Activated naive CD8-positive, alpha-beta T cell treated with anti-CD3 and anti-CD28 coated beads, Interleukin-2, amount 10 ng/mL, durations not matched to agents 7 days and 5 days (primary cell): ENCODE results near the gene RLN3. TPM values are rescaled to one million over a fixed set of nuclear protein-coding genes. Genes with fewer than 3 reads are reported as not detected.

Source experiments
- ATAC-seq: fragments of 150-1000 bp; cut with Tn5 transposase; one replicate; pipeline ENCODE4 v1.10.0; 2021; ENCODE audit warnings: low read depth, moderate library complexity
- POLR2A ChIA-PET: fragments of 350-600 bp; sonication (Branson Sonifier 250); formaldehyde crosslinking; loops from one replicate; lab custom pipeline; 2021; ENCODE audit warnings: antibody characterized with exemption; lab: Charles Lee
- DNase-seq: peaks from one replicate; pipeline ENCODE4 v3.0.0; 2021
- H3K27ac Mint-ChIP-seq: one replicate; pipeline ENCODE4 v1.8.0; 2022; ENCODE audit warnings: mild to moderate bottlenecking, mixed read lengths
- H3K27me3 Mint-ChIP-seq: one replicate; pipeline ENCODE4 v1.8.0; 2022; ENCODE audit warnings: mild to moderate bottlenecking, moderate library complexity, mixed read lengths
- H3K36me3 Mint-ChIP-seq: one replicate; pipeline ENCODE4 v1.8.0; 2021; ENCODE audit warnings: mild to moderate bottlenecking, mixed read lengths
- H3K4me1 Mint-ChIP-seq: one replicate; pipeline ENCODE4 v1.8.0; 2021; ENCODE audit warnings: mixed read lengths
- H3K4me3 Mint-ChIP-seq: one replicate; pipeline ENCODE4 v1.8.0; 2022; ENCODE audit warnings: mild to moderate bottlenecking, moderate library complexity, mixed read lengths
- H3K9me3 Mint-ChIP-seq: one replicate; pipeline ENCODE4 v1.8.0; 2021; ENCODE audit warnings: mixed read lengths
- total RNA-seq, 2 experiments: library from RNA; stranded (reverse); gene quantifications; one replicate each; pipeline ENCODE4 v1.2.3, GENCODE V29; 2021

RLN3 gene, protein sequence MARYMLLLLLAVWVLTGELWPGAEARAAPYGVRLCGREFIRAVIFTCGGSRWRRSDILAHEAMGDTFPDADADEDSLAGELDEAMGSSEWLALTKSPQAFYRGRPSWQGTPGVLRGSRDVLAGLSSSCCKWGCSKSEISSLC
- total RNA-seq = not detected

DNA sequence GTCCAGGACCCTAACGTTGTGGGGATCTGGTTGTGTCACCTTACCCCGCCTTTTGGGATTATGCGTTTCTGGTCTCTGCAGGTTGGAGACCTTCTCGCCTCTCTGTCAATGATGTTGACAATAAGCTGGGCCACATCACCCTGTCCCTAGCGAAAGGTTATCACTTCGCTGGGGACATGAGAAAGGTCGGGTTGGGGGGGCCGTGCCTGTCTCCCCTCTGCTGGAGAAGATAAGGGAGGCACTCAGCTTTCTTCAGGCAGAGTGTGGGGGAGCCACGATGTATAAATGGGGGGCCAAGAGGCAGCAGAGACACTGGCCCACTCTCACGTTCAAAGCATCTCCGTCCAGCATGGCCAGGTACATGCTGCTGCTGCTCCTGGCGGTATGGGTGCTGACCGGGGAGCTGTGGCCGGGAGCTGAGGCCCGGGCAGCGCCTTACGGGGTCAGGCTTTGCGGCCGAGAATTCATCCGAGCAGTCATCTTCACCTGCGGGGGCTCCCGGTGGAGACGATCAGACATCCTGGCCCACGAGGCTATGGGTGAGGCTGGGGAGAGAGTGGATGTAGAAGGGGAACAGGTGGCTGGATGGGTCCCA lies at the start of gene RLN3:
Gene RLN3 (plus strand): TSS at position 293 of the 595 bp plus-strand sequence. CDS start 57 bp downstream, at position 350.
- Mint-ChIP-seq H3K36me3 (peaks cover 4% of the 10 kb centered on the region), H3K4me3 (no peak within 1 kb of the TSS), H3K9me3 (no peaks in the 10 kb centered on the region), H3K27me3 (peaks cover 4% of the 10 kb centered on the region), H3K27ac (no peak within 1 kb of the TSS), H3K4me1 (peaks cover 15% of the 10 kb centered on the region)
- DNase-seq = no peak
- ATAC-seq = no peak
- POLR2A ChIA-PET = interaction anchor here (0.6 kb wide), 2 partner anchors 43 to 53 kb away, joined by 5 to 6 read pairs; no protein-coding TSS in a partner anchor

DNA sequence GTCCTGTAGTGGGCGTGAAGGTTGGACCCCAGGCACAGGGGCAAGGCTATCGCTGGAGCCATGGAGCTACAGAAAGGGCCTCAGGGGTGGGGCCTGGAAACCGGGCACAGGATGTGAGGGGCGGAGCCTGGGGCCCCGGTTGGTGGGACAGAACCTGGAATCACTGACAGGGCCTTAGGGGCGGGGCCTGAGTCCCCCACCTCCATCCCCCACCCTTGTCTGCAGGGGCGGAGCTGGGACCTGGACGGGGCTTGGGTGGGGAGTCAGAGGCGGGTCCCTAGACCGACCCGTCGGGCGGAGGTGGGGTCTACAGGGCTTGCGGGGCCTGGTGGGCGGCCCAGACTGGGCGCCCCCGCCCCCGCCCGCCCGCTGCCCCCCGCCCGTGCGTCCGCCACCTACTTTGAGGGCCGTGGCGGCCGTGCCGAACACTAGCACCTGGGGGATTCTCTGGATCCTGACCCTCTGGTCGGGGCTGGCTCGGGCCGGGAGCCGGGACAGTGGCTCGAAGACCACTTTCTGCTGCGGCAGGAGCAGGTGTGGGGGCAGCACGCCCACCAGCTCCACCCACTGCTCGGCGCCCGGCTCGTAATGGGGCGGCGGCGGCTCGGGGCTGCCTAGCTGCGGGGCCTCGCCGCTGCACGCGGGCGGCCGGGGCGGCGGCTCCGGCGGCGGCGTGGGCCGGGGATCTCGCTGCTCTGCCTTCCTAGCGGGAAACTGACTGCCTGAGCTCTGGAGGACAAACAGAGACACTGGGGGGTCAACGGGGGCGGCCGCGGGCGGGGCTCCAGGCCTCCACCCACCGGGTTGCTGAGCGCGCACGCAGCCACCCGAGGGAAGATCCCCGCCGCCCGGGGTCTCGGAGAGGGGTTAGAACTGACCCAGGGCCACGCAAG lies 49.4 kb upstream of the RLN3 start:
- Mint-ChIP-seq H3K4me3 (peak overlapping the region; percentile 60), H3K4me1 (peaks cover 47% of the 10 kb centered on the region), H3K36me3 (peaks cover 5% of the 10 kb centered on the region), H3K27me3 (no peaks in the 10 kb centered on the region), H3K9me3 (no peaks in the 10 kb centered on the region), H3K27ac (peak overlapping the region; percentile 60)
- DNase-seq (peak; percentile 59), ATAC-seq (peak; percentile 16)
- POLR2A ChIA-PET = interaction anchor here (0.6 to 14.2 kb wide), 8 partner anchors 15 to 1038 kb away, joined by 3 to 262 read pairs (median 5); partner anchors contain the start of genes ADGRE5, DCAF15, IL27RA and RFX1

DNA sequence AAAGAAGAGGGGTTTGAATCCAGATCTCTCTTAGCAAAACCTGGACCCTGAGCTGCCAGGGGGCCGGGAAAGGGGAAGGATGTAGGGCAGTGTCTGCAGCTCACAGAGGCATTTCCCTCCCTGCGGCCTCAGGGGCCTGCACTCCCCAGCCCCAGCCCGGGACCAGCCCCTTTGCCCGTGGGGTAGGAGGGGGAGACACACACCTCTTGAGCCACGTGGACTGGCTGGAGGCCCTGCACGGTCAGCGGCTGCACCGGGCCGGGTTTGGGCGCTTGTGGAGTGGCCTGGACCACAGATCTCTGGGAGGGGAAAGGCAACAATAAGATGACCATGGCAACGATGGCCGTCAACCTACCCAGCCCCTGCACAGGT lies 48.7 kb upstream of the RLN3 start:
- POLR2A ChIA-PET = interaction anchor here (0.6 to 14.2 kb wide), 8 partner anchors 17 to 1038 kb away, joined by 3 to 262 read pairs (median 5); partner anchors contain the start of genes ADGRE5, DCAF15, IL27RA and RFX1
- Mint-ChIP-seq H3K36me3 (peaks cover 2% of the 10 kb centered on the region), H3K27me3 (no peaks in the 10 kb centered on the region), H3K9me3 (no peaks in the 10 kb centered on the region), H3K4me3 (peak overlapping the region; percentile 60), H3K27ac (peak overlapping the region; percentile 79), H3K4me1 (peaks cover 46% of the 10 kb centered on the region)
- no peak for ATAC-seq
- DNase-seq = no peak

DNA sequence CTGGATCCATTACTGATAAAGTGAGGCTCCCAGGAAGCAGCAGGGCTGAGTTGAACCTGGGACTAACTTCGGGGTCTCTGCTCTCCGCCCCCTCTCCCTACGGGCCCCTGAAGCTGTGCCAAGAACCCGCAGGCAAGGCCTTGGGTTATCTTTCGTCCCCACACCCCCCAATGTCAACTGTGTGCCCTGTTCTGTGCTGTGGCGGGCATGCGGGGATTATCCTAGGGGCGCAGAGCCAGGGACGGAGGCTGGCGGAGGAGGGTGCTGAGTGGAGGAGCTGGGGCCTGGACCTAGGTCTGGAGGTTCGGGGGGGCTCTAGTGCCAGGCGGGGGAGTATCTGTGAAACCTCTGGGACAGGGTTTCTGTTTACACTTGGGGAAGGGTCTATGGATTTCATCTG lies 48.3 kb upstream of the RLN3 start:
- POLR2A ChIA-PET = interaction anchor here (1.3 to 14.2 kb wide), 6 partner anchors 18 to 402 kb away, joined by 3 to 262 read pairs (median 8); partner anchors contain the start of genes ADGRE5, IL27RA and RFX1
- Mint-ChIP-seq H3K4me1 (peaks cover 46% of the 10 kb centered on the region), H3K27me3 (no peaks in the 10 kb centered on the region), H3K27ac (peak overlapping the region; percentile 79), H3K36me3 (no peaks in the 10 kb centered on the region), H3K4me3 (peak overlapping the region; percentile 60), H3K9me3 (no peaks in the 10 kb centered on the region)
- DNase-seq (no peak), ATAC-seq (no peak)

DNA sequence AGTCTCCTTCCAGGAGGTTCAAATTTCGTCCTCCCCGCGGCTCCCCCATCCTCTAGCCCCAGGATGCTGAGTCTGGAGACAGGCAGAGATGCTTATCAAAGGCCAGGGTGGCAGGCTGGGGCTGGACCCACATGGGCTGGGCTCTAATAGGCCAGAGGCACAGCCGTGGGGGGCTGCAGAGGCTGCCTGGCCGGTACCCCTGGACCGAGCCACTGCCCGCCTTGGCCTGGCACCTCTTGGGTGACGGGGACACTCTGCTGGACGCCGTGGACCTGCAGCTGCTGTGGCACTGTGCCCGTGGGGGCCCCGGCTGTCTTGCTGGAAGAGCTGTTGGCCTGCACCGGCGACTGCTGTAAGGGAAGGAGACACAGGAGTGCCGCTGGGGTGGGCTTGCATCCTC lies 47.6 kb upstream of the RLN3 start:
- DNase-seq (no peak), ATAC-seq (no peak)
- Mint-ChIP-seq H3K27ac (no peak overlapping the region), H3K4me3 (no peak overlapping the region), H3K4me1 (peaks cover 50% of the 10 kb centered on the region), H3K27me3 (no peaks in the 10 kb centered on the region), H3K9me3 (no peaks in the 10 kb centered on the region), H3K36me3 (no peaks in the 10 kb centered on the region)
- POLR2A ChIA-PET = interaction anchor here (1.2 to 14.2 kb wide), 3 partner anchors 12 to 98 kb away, joined by 3 to 262 read pairs (median 3); partner anchors contain the start of gene RFX1

DNA sequence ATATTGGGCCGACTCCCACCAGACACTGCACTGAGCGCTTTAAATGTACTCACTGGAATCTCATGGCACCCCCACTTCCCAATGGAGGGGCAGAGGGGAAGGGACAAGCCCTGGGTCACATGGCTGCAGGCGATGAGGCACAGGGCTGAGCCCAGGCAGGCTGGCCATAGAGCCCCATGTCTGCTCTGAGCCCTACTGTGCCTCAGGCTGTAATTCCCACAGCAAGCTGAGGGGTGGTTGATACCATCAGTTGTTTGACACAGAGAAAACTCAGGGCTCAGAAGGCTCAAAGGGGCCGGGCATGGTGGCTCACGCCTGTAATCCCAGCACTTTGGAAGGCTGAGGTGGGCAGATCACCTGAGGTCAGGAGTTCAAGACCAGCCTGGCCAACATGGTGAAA lies 46.9 kb upstream of the RLN3 start:
- Mint-ChIP-seq H3K4me3 (peak overlapping the region; percentile 62), H3K9me3 (no peaks in the 10 kb centered on the region), H3K36me3 (no peaks in the 10 kb centered on the region), H3K27me3 (no peaks in the 10 kb centered on the region), H3K4me1 (peaks cover 57% of the 10 kb centered on the region), H3K27ac (peak overlapping the region; percentile 83)
- ATAC-seq = no peak
- no peak for DNase-seq
- POLR2A ChIA-PET = interaction anchor here (0.5 to 14.2 kb wide), 7 partner anchors 8 to 55 kb away, joined by 3 to 262 read pairs (median 4); partner anchors contain the start of genes IL27RA and RFX1

DNA sequence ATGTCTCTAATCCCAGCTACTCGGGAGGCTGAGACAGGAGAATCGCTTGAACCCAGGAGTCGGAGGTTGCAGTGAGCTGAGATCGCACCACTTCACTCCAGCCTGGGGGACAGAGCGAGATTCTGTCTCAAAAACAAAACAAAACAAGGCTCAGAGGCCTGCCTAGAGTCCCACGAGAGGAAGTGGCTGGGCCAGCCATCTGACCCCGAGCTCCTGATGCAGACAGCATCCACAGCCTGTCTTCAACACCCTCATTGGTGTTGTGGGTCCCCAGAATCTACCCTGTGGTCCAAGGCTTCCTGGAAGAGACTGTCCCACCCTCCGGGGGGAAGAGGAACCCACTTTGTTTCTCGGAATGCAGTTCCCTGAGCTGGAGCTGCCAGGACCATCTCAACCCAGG lies 46.5 kb upstream of the RLN3 start:
- peak; percentile 48 for DNase-seq
- Mint-ChIP-seq H3K27me3 (no peaks in the 10 kb centered on the region), H3K9me3 (no peaks in the 10 kb centered on the region), H3K4me3 (peak overlapping the region; percentile 62), H3K36me3 (no peaks in the 10 kb centered on the region), H3K4me1 (peaks cover 57% of the 10 kb centered on the region), H3K27ac (peak overlapping the region; percentile 83)
- POLR2A ChIA-PET = interaction anchor here (0.5 to 14.2 kb wide), 7 partner anchors 8 to 55 kb away, joined by 3 to 262 read pairs (median 4); partner anchors contain the start of genes IL27RA and RFX1
- ATAC-seq = no peak

DNA sequence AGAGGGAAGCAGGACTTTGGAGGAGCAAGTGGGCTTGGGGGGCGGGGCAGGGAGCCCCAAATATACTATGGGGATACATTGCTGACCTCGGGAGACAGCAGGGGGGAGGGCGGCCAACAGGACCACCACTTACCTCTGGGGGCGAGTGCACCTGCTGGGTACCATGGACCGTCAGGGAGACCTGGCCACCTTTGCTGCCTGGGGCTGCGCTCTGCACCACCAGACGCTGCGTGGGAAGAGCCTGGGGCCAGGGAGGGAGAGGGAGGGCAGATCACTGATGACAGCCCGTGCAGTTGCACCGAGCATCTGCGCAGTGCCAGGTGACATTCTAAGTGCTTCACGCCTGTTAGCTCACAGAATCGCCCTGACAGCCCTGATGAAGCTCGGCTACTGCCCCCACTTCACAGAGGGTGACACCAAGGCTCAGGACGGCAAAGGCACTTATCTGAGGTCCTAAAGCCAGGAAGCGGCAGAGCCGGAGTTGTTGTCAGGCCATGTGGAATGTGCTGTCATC lies 45.9 kb upstream of the RLN3 start:
- Mint-ChIP-seq H3K36me3 (no peaks in the 10 kb centered on the region), H3K4me3 (peak overlapping the region; percentile 59), H3K4me1 (peaks cover 61% of the 10 kb centered on the region), H3K27me3 (no peaks in the 10 kb centered on the region), H3K9me3 (no peaks in the 10 kb centered on the region), H3K27ac (peak overlapping the region; percentile 83)
- DNase-seq (peak; percentile 46), ATAC-seq (no peak)
- POLR2A ChIA-PET = interaction anchor here (0.6 to 14.2 kb wide), 4 partner anchors 21 to 977 kb away, joined by 3 to 262 read pairs (median 10); partner anchors contain the start of genes IL27RA and RFX1

DNA sequence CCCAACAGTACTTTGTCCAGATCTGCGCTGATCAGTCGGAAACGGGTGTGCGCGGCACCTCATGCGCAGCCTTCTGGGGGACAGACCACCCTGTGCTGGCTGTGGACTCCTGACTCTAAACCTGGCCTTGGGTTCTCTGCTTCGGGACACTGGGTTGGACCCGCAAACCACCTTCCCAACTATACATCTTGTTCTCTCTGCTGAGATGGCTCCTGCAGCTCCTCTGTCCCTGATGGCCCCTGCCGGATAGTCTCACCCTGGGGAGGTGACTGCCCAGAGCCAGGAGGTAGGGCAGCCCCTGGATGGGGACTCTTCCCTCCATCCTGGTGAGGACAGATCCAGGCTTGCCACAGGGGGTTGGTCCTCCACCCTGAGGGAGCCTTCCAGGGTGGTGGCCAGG lies 45.2 kb upstream of the RLN3 start:
- DNase-seq = no peak
- Mint-ChIP-seq H3K27me3 (no peaks in the 10 kb centered on the region), H3K4me1 (peaks cover 67% of the 10 kb centered on the region), H3K36me3 (no peaks in the 10 kb centered on the region), H3K9me3 (no peaks in the 10 kb centered on the region), H3K27ac (peak overlapping the region; percentile 73), H3K4me3 (peak overlapping the region; percentile 53)
- POLR2A ChIA-PET = interaction anchor here (0.6 to 14.2 kb wide), 4 partner anchors 12 to 978 kb away, joined by 3 to 262 read pairs (median 10); partner anchors contain the start of genes IL27RA and RFX1
- ATAC-seq = no peak

DNA sequence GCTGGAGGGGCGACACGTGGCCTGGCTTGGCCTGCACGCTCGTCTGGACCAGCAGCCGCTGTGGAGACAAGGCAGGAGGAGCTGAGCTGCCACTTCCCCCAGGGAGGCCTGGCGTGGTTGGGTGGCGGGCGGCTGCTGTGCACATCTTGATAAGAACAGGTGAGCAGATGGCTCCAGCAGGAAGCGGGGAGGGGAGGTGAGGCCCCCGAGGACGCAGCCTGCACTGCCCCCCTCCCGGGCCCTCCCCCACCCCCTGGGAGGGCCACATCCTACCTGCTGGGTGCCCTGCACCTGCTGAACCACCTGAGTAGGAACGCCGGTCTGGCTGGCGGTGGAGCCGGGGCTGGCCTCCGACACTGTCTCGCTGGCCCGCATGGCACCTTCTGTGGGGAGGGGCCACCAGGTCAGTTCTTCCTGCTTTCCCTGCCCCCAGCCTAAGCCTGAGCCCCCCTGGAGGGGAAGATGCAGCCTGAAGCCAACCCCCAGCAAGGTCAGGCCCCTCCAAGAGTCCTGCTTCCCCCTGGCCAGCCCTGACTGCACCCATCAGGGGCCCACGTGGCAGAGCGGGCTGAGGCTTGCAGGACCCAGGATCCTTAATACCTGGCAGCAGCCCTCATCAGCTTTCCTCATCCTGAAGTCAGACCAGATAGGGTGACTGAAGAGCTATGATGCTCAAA lies 44.6 kb upstream of the RLN3 start:
- ATAC-seq = no peak
- peak; percentile 53 for DNase-seq
- Mint-ChIP-seq H3K27ac (peak overlapping the region; percentile 73), H3K27me3 (no peaks in the 10 kb centered on the region), H3K4me1 (peaks cover 66% of the 10 kb centered on the region), H3K36me3 (no peaks in the 10 kb centered on the region), H3K9me3 (no peaks in the 10 kb centered on the region), H3K4me3 (peak overlapping the region; percentile 53)
- POLR2A ChIA-PET = interaction anchor here (1.0 to 14.2 kb wide), 2 partner anchors 12 to 20 kb away, joined by 3 to 262 read pairs; partner anchors contain the start of gene RFX1

DNA sequence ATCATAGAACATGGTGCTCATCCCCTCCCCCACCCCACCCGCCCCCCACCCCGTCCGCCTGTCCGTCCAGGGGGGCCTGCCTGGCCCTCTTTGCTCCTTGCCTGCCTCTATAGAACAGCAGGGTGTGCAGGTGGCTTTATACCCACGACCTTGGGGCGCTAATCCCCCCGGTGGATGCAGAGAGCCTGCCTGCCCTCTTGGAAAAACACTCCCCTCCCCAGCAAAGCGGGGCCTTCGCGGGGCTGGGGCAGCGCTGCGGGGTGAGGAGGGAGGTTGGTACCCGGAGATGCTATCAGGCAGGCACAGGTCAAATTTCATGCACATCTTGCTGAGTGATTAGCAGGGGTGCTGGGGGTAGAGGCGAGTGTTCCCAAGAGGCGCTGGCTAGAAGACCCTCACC lies 43.8 kb upstream of the RLN3 start:
- no peak overlapping the region for H3K4me3 Mint-ChIP-seq
- peaks cover 70% of the 10 kb centered on the region for H3K4me1 Mint-ChIP-seq
- no peaks in the 10 kb centered on the region for H3K27me3 Mint-ChIP-seq
- H3K9me3 Mint-ChIP-seq = no peaks in the 10 kb centered on the region
- DNase-seq (no peak), ATAC-seq (no peak)
- POLR2A ChIA-PET = interaction anchor here (6.2 to 14.2 kb wide), 2 partner anchors 19 to 48 kb away, joined by 43 to 262 read pairs; partner anchors contain the start of genes IL27RA and RFX1
- no peak overlapping the region for H3K27ac Mint-ChIP-seq
- H3K36me3 Mint-ChIP-seq = peaks cover 8% of the 10 kb centered on the region
